Mesenchymal stem cell (in vitro differentiated cells and primary cell): Measurements from ENCODE around the gene CNR2. TPM values are rescaled to one million over a fixed set of nuclear protein-coding genes. Genes with fewer than 3 reads are reported as not detected.

ENCODE experiments used
- DNase-seq: peaks from one replicate; pipeline ENCODE4 v3.0.0-alpha.2; 2013
- H2AFZ ChIP-seq: one replicate; pipeline ENCODE4 v1.6.1; 2013; ENCODE audit warnings: low read depth, mild to moderate bottlenecking, control low read depth, inconsistent platforms, low read length, moderate library complexity
- H2AK5ac ChIP-seq: 2 replicates; pipeline ENCODE4 v1.6.1; 2013; ENCODE audit warnings: low read length, moderate library complexity, mild to moderate bottlenecking, inconsistent platforms; ENCODE audit not compliant: severe bottlenecking
- H2BK120ac ChIP-seq: one replicate; pipeline ENCODE4 v1.6.1; 2013; ENCODE audit warnings: low read depth, mild to moderate bottlenecking, inconsistent platforms, low read length, moderate library complexity
- H2BK12ac ChIP-seq, 2 experiments: one replicate each; pipeline ENCODE4 v1.6.1; 2013; ENCODE audit warnings: inconsistent platforms in 2 of 2, low read length in 2 of 2, mild to moderate bottlenecking in 2 of 2, moderate library complexity in 2 of 2, control low read depth in 1 of 2
- H2BK15ac ChIP-seq: one replicate; pipeline ENCODE4 v1.6.1; 2013; ENCODE audit warnings: mild to moderate bottlenecking, low read depth, inconsistent platforms; ENCODE audit not compliant: poor library complexity, severe bottlenecking
- H2BK5ac ChIP-seq: 2 replicates; pipeline ENCODE4 v1.6.1; 2013; ENCODE audit warnings: low read depth, mild to moderate bottlenecking, low read length, control low read depth, inconsistent platforms; ENCODE audit not compliant: poor library complexity, severe bottlenecking
- H3K14ac ChIP-seq, 2 experiments: one replicate each; pipeline ENCODE4 v1.6.1; 2013; ENCODE audit warnings: inconsistent platforms in 2 of 2, low read length in 2 of 2, control low read depth in 1 of 2, mild to moderate bottlenecking in 1 of 2, moderate library complexity in 1 of 2
- H3K18ac ChIP-seq, 2 experiments: one replicate each; pipeline ENCODE4 v1.6.1; 2013; ENCODE audit warnings: inconsistent platforms in 2 of 2, low read length in 2 of 2, control low read depth in 1 of 2, low read depth in 1 of 2, mild to moderate bottlenecking in 1 of 2
- H3K23ac ChIP-seq, 2 experiments: one replicate each; pipeline ENCODE4 v1.6.1; 2013; ENCODE audit warnings: inconsistent platforms in 2 of 2, low read length in 2 of 2, mild to moderate bottlenecking in 2 of 2, moderate library complexity in 2 of 2, control low read depth in 1 of 2
- H3K27ac ChIP-seq: 2 replicates; pipeline ENCODE4 v1.5.1; 2013; ENCODE audit warnings: mild to moderate bottlenecking, moderate library complexity, low read length, control low read depth, inconsistent platforms; ENCODE audit not compliant: poor library complexity, severe bottlenecking
- H3K27me3 ChIP-seq, 2 experiments: 2 replicates each; pipeline versions ENCODE4 v1.6.1 to v1.7.0; 2013; ENCODE audit warnings: low read length in 2 of 2, mild to moderate bottlenecking in 2 of 2, moderate library complexity in 2 of 2, control low read depth in 1 of 2, inconsistent platforms in 1 of 2; ENCODE audit not compliant: control insufficient read depth in 1 of 2, insufficient read depth in 1 of 2
- H3K36me3 ChIP-seq, 2 experiments: 2 replicates each; pipeline versions ENCODE4 v1.6.1 to v1.7.0; 2013; ENCODE audit warnings: low read length in 2 of 2, control low read depth in 1 of 2, inconsistent platforms in 1 of 2, low read depth in 1 of 2, mild to moderate bottlenecking in 1 of 2; ENCODE audit not compliant: insufficient read depth in 2 of 2, control insufficient read depth in 1 of 2
- H3K4ac ChIP-seq, 2 experiments: one replicate each; pipeline ENCODE4 v1.6.1; 2013; ENCODE audit warnings: inconsistent platforms in 2 of 2, low read length in 2 of 2, mild to moderate bottlenecking in 2 of 2, moderate library complexity in 2 of 2, control low read depth in 1 of 2, low read depth in 1 of 2
- H3K4me1 ChIP-seq: 2 replicates; pipeline ENCODE4 v1.6.1; 2013; ENCODE audit warnings: low read depth, low read length, control low read depth; ENCODE audit not compliant: control insufficient read depth, insufficient read depth
- H3K4me2 ChIP-seq: 2 replicates; pipeline ENCODE4 v1.6.1; 2013; ENCODE audit warnings: low read length, mild to moderate bottlenecking, inconsistent platforms; ENCODE audit not compliant: poor library complexity, severe bottlenecking
- H3K4me3 ChIP-seq, 2 experiments: 2 replicates each; pipeline versions ENCODE4 v1.5.1 to v1.7.0; 2013; ENCODE audit warnings: low read length in 2 of 2, mild to moderate bottlenecking in 2 of 2, control low read depth in 1 of 2, low read depth in 1 of 2; ENCODE audit not compliant: insufficient read depth in 1 of 2
- H3K79me1 ChIP-seq: replicated peaks from 2 replicates; pipeline ENCODE4 v1.6.1; 2013; ENCODE audit warnings: mild to moderate bottlenecking, control low read depth, low read length, inconsistent platforms; ENCODE audit not compliant: poor library complexity, severe bottlenecking
- H3K9ac ChIP-seq: 2 replicates; pipeline ENCODE4 v1.7.0; 2013; ENCODE audit warnings: mild to moderate bottlenecking, low read length, moderate library complexity
- H3K9me3 ChIP-seq: 2 replicates; pipeline ENCODE4 v1.7.0; 2013; ENCODE audit warnings: mild to moderate bottlenecking, low read length; ENCODE audit not compliant: control insufficient read depth
- H4K8ac ChIP-seq: one replicate; pipeline ENCODE4 v1.6.1; 2013; ENCODE audit warnings: inconsistent platforms, mild to moderate bottlenecking, low read length, moderate library complexity
- H4K91ac ChIP-seq: one replicate; pipeline ENCODE4 v1.6.1; 2013; ENCODE audit warnings: mild to moderate bottlenecking, low read length, inconsistent platforms
- WGBS: methylation state at CpG from one replicate; pipeline ENCODE4 v1.1.7; 2013; ENCODE audit warnings: mixed read lengths; 5-methylcytosine and 5-hydroxymethylcytosine counted together
- small RNA-seq: library from polyadenylated mRNA; stranded (forward); fragments of <200 nt; extraction: miRNeasy Mini kit (QIAGEN cat#:217004); gene quantifications from one replicate; pipeline ENCODE3, GENCODE V24; 2013; ENCODE audit warnings: low read depth

The CNR2 gene

DNA sequence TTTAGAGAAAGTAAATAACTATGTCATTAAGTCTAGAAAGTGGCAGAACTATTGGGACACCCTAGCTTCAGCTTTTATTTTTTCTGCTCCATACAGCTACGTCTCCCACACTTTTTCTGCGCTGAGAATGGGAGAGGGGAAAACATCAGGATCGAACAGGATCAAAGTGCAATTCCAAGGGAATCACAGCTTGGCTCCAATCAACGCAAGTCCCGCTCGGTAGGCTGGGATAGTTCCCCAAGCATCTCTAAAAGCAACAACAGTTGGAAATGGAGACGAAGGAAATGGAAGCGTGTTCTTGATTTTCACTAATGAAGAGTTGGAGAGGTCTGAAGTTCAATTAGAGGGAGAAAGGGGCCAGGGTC is 88.5 kb downstream of the CNR2 start:
- H2BK15ac ChIP-seq = peak overlapping the region; percentile 77
- H3K79me1 ChIP-seq = peaks cover 20% of the 10 kb centered on the region
- no peak overlapping the region for H2BK12ac ChIP-seq
- peak overlapping the region; percentile 99 for H4K8ac ChIP-seq
- peak overlapping the region; percentile 77 for H3K27ac ChIP-seq
- peak overlapping the region; percentile 87 for H2BK120ac ChIP-seq
- no peaks in the 10 kb centered on the region for H3K9me3 ChIP-seq
- 4% methylated on average over 7 of the region's 8 CpGs for WGBS
- H2AK5ac ChIP-seq = peak overlapping the region; percentile 86
- H3K9ac ChIP-seq = peak overlapping the region; percentile 100
- H4K91ac ChIP-seq = peak overlapping the region; percentile 98
- peaks cover 3% of the 10 kb centered on the region for H3K4me1 ChIP-seq
- H3K4ac ChIP-seq = peak overlapping the region; percentile 95 to 100
- peaks cover under 1 to 7% of the 10 kb centered on the region in 2 experiments for H3K36me3 ChIP-seq
- peak; percentile 15 for DNase-seq
- H3K14ac ChIP-seq = peak overlapping the region in 1 of 2 experiments; percentile 94
- H2AFZ ChIP-seq = peak overlapping the region; percentile 64
- no peak overlapping the region for H2BK5ac ChIP-seq
- peak overlapping the region; percentile 98 to 100 for H3K18ac ChIP-seq
- H3K23ac ChIP-seq = no peak overlapping the region
- H3K4me3 ChIP-seq = peak overlapping the region; percentile 95 to 100
- peak overlapping the region; percentile 59 for H3K4me2 ChIP-seq
- no peaks in the 10 kb centered on the region for H3K27me3 ChIP-seq

DNA sequence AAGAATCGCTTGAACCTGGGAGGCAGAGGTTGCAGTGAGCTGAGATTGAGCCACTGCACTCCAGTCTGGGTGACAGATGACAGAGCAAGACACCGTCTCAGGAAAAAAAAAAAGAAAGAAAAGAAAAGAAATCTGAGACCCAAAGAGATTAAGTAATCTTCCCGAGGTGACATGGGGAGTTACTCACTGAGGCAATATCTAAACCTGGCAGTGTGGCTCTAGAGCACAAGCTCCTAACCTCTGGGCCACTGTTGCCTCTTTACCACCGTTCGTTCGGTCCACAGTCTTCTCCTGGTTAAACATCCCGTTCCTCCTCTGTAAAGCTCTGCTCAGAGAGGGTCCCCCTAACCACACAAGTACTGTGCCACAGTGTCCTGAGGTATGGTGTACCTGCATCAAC is 89.4 kb downstream of the CNR2 start:
- H3K18ac ChIP-seq = no peak overlapping the region
- peaks cover 5 to 14% of the 10 kb centered on the region in 2 experiments for H3K36me3 ChIP-seq
- no peak overlapping the region for H3K23ac ChIP-seq
- no peaks in the 10 kb centered on the region for H3K27me3 ChIP-seq
- H4K8ac ChIP-seq = no peak overlapping the region
- H3K79me1 ChIP-seq = peaks cover 20% of the 10 kb centered on the region
- no peak overlapping the region for H4K91ac ChIP-seq
- H2BK15ac ChIP-seq = no peak overlapping the region
- H2AFZ ChIP-seq = no peak overlapping the region
- peaks cover 3% of the 10 kb centered on the region for H3K4me1 ChIP-seq
- WGBS = 91% methylated on average over 7 of the region's 7 CpGs
- peak overlapping the region; percentile 9 for H2AK5ac ChIP-seq
- peak overlapping the region in 1 of 2 experiments; percentile 100 for H3K4me3 ChIP-seq
- peak overlapping the region; percentile 100 for H3K9ac ChIP-seq
- no peak overlapping the region for H2BK120ac ChIP-seq
- H3K4me2 ChIP-seq = no peak overlapping the region
- H3K9me3 ChIP-seq = no peaks in the 10 kb centered on the region
- H3K14ac ChIP-seq = no peak overlapping the region
- H3K4ac ChIP-seq = no peak overlapping the region
- DNase-seq = no peak
- H3K27ac ChIP-seq = no peak overlapping the region
- no peak overlapping the region for H2BK5ac ChIP-seq
- peak overlapping the region in 1 of 2 experiments; percentile 39 for H2BK12ac ChIP-seq

Small RNA genes within 50 kb of the gene (small RNA-seq; reads per million reads assigned to genes)
- not detected for gene MIR378F
